GM12865 (cell line): ENCODE measurements around the gene CALHM1.
"Not testable (repeated sequence)": the region's sequence is repeated elsewhere in the genome, so short reads cannot be mapped to it uniquely, and the experiment has no call there.

Experiments
- DNase-seq: peaks from one replicate; pipeline ENCODE4 v3.0.0; 2010; ENCODE audit warnings: low read depth
- H3K4me3 ChIP-seq: 2 replicates; pipeline ENCODE4 v1.5.1; 2011; ENCODE audit warnings: mild to moderate bottlenecking, low read depth, low read length, control low read depth
- CTCF ChIP-seq: IDR thresholded peaks from 2 replicates; pipeline ENCODE4 v1.5.1; 2011; ENCODE audit warnings: low read length, control low read depth, low read depth, inconsistent platforms; ENCODE audit not compliant: insufficient read depth; ENCODE audit errors: missing control alignments

CALHM1 gene

GRCh38 chr10:103493362-103493915 lies 34.7 kb upstream of the CALHM1 start, which contains the start of gene NEURL1:
Gene NEURL1 (plus strand): TSS chr10:103493705. CDS start chr10:103494388, 683 bp downstream.
- H3K4me3 ChIP-seq: peak within 1 kb of the TSS; percentile 47
- no peak for TF ChIP-seq CTCF
- peak; percentile 27 for DNase-seq

GRCh38 chr10:103492655-103493261 lies 34.1 kb upstream of the CALHM1 start:
- H3K4me3 ChIP-seq: no peak overlapping the region
- DNase-seq: no peak

GRCh38 chr10:103491729-103492364 lies 33.1 kb upstream of the CALHM1 start:
- no peak overlapping the region for H3K4me3 ChIP-seq
- TF ChIP-seq CTCF: no peak
- DNase-seq: no peak

More at GRCh38 chr10:103492655-103493261, 34.1 kb upstream of the CALHM1 start:
- TF ChIP-seq CTCF: no peak

GRCh38 chr10:103490986-103491314 lies 32.2 kb upstream of the CALHM1 start:
- no peak for DNase-seq
- no peak for TF ChIP-seq CTCF
- H3K4me3 ChIP-seq: no peak overlapping the region

GRCh38 chr10:103487410-103487708 lies 28.7 kb upstream of the CALHM1 start:
- no peak overlapping the region for H3K4me3 ChIP-seq
- no peak for TF ChIP-seq CTCF
- DNase-seq: no peak

GRCh38 chr10:103486635-103487409 lies 28.1 kb upstream of the CALHM1 start:
- not testable (repeated sequence) for H3K4me3 ChIP-seq, DNase-seq

- peak; percentile 76 for TF ChIP-seq CTCF
Measured at GRCh38 chr10:103481974-103482531, 23.4 kb upstream of the CALHM1 start.

More at GRCh38 chr10:103481974-103482531, 23.4 kb upstream of the CALHM1 start:
- peak; percentile 89 for DNase-seq
- no peak overlapping the region for H3K4me3 ChIP-seq
